Esophagus mucosa (tissue), 1 donor: Measurements from ENCODE around the gene OR2Y1. TPM values are rescaled to one million over a fixed set of nuclear protein-coding genes. Genes with fewer than 3 reads are reported as not detected.
"Not testable (repeated sequence)": the region's sequence is repeated elsewhere in the genome, so short reads cannot be mapped to it uniquely, and the experiment has no call there.

Source experiments
- ATAC-seq: fragments of 200-7000 bp; cut with Tn5 transposase; one replicate; pipeline ENCODE4 v1.9.1; 2020
- total RNA-seq: library from RNA; stranded (reverse); gene quantifications from one replicate; pipeline ENCODE4 v1.2.4, GENCODE V29; 2023
- donor health status: DM: yes; HTN: yes; CAD: no.

The OR2Y1 gene
- total RNA-seq, 1 donor from 2014 or later = not detected

DNA sequence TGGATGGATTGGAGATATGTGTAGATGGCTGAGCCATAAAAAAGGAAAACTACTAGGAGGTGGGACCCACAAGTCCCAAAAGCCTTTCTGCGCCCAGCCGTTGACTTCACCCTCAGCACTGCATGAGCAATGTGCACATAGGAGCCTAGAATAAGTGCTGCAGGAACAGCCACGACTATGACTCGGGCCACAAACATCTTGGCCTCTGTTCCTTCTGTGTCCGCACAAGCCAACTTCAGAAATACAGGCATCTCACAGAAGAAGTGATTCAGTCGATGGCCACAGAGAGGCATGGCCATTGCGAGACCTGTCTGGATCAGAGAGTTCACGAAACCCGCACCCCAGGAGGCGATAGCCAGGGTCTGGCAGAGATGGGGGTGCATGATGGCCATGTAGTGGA is 587 bp downstream of the OR2Y1 start:
- ATAC-seq = no peak

GRCh38 chr5:180736536-180736935 is 3.3 kb downstream of the OR2Y1 start:
- no peak for ATAC-seq

DNA sequence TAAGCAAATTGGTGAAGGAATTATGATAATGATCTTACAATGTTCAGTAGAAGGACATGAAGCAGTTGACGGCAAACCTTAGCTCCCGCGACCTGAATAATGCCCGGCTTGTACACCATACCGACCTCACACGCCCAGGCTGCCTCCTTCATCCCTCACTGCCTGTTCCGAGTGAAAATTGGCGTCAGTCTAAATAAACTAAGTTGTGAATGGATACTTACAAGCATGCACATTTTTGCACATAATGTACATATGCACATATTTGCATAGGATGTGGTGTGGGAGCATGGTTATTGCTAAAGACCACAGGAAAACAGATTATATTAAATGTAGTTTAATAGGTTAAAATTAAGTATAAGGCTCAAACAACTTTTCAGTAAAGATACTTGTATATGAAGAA is 14.9 kb downstream of the OR2Y1 start:
- ATAC-seq = no peak

GRCh38 chr5:180723936-180724335 is 15.9 kb downstream of the OR2Y1 start:
- ATAC-seq = no peak

GRCh38 chr5:180720486-180720885 is 19.4 kb downstream of the OR2Y1 start:
- no peak for ATAC-seq

- ATAC-seq = no peak
Measured at GRCh38 chr5:180719781-180720180, 20.1 kb downstream of the OR2Y1 start.

GRCh38 chr5:180718810-180719453 is 20.9 kb downstream of the OR2Y1 start:
- ATAC-seq = no peak

GRCh38 chr5:180717989-180718388 is 21.9 kb downstream of the OR2Y1 start:
- no peak for ATAC-seq

DNA sequence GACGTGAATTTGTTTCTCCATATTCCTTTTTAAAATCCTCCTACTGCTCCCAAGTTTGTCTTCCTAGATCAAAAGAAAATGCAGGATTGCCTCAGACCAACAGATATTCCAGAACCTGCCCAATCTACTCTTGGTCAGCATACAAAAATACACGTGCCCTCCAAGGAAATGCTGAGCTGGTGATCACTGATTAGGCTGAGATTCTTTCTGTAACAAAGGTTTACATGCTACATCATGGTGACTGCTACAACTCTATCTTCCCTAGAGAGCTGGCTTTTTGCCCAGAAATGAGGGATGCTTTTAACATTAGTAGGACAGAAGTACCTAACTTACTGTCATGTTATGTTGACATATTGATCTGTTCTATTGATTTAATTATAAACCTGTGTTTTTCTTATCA is 35.5 kb downstream of the OR2Y1 start:
- ATAC-seq = no peak

DNA sequence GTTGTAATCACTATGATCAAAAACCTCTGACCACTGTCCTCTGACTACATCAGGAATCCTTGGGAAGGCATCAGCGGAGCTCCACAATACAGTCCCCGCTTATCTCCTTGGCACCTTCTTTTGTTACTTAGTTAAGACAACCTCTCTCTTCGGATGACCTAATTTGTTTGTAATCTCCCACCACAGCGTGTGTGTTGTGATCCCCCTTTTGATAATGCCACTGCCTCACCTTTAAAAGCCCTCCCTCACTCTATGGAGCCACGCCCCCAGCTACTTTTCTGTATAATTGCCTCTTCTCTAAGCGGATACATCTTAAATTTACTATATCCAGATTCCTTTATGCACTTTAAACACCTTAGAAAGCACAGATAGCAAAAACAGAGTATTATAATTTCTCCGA is 35.9 kb downstream of the OR2Y1 start:
- no peak for ATAC-seq

GRCh38 chr5:180703371-180703770 is 36.5 kb downstream of the OR2Y1 start:
- ATAC-seq = not testable (repeated sequence)

DNA sequence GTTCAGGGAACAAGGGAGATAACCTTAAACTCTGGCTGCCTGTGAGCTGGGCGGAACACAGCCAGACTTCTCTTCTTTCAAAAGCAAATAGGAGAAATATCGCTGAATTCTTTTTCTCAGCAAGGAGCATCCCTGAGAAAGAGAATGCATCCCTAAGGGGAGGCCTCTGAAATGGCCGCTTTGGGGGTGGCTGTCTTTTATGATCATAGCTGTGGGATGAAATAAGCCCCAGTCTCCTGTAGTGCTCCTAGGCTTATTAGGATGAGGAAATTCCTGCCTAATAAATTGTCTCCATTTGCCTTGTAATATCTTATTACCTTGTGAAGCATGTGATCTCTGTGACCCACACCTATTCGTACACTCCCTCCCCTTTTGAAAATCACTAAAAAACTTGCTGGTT is 39.4 kb downstream of the OR2Y1 start:
- not testable (repeated sequence) for ATAC-seq

- no peak for ATAC-seq
Measured at GRCh38 chr5:180699042-180699441, 40.8 kb downstream of the OR2Y1 start.

DNA sequence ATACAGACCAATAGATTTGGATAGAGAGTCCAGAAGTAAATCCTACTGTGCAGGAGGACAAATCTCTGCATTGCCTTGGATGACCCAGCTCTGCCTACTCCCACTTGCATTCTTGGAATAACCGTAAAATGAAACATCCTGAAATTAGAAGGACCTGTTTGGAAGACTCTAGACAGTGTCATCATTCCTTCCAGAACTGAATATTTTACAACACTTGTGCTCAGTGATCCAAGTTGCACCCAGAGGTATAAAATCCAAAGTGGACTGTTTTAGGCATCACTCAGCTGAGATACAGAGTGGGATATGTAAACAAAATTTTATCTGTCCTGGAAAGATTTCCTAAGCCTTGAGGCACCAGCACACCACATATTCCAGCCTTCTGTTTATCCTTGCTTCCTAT is 43.7 kb downstream of the OR2Y1 start:
- ATAC-seq = no peak

DNA sequence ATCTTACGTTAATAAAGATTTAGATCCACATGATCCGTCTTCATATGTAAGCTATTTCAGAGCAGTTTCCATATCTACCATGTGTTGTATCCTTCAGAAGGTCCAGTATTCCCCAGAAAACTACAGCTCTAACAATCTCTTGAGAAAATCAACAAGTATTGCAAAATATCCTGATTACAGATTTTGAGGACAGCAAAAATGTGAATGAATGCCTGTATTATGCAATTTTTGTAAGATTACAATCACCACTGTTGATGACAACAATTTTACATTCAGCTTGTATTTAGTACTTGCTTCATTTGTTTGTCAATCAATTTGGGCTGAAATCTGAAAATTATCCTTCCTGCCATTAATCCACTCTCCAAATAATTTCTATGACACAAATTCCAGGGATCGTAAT is 47.4 kb downstream of the OR2Y1 start:
- no peak for ATAC-seq

DNA sequence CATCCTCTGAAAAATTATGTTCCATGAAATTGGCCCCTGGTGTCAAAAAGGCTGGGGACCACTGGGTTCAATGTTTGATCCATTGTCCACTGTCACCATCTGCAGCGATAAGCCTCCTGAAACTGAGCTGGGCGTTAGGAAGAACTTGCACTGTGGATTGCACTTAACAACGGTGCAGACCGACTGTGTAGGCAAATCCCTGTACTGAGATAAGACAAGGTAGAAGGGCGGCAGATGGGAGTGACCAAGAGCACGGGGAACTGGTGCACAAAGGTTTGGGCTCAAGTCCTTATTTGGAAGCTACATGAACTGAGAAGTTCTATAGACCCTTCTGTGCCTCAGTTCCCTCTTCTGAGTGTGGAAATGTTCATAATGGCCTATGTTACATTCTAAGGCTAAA is 48.8 kb downstream of the OR2Y1 start:
- no peak for ATAC-seq

DNA sequence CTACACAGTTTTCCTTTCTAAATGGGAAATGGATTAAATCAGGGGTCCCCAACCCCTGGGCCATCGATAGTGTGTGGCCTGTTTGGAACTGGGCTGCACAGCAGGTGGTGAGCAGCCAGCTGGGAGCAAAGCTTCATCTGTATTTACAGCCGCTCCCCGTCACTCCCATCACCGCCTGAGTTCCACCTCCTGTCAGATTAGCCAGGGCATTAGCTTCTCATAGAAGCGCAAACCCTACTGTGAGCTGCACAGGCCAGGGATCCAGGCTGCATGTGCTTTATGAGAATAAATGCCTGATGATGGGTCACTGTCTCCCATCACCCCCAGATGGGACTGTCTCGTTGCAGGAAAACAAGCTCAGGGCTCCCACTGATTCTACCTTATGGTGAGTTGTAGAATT is 49.3 kb downstream of the OR2Y1 start:
- no peak for ATAC-seq

DNA sequence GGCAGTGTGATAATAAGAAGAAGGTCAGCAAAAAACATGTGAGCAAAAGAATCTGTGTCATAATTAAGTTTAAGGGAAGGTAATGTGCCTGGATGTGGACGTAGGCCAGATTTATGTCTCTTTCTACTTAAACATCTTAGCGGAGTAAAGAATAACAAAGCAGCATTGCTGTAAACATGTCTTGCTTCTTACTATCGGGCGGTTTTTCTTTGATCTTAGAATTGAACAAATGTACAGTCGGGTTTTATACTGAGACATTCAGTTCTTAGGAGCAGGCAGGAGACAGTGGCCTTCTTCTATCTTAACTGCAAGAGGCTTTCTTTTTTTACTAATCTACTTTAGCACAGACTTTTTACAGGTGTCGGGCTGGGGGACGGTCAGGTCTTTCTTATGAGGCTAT is 50.1 kb downstream of the OR2Y1 start:
- no peak for ATAC-seq

Other genes starting within 250 kb of the OR2Y1 start
- gene CNOT6, start 245.7 kb downstream of the OR2Y1 start, total RNA-seq = 22.1 TPM
- 26.6 TPM for gene SCGB3A1, start 148.6 kb downstream of the OR2Y1 start, total RNA-seq
- gene FLT4, start 90.5 kb downstream of the OR2Y1 start, total RNA-seq = 1.9 TPM
- gene MGAT1, start 62.7 kb upstream of the OR2Y1 start, total RNA-seq = 64.6 TPM
- gene ZFP62, start 121.2 kb upstream of the OR2Y1 start, total RNA-seq = 12.9 TPM
- gene BTNL8, start 159.1 kb upstream of the OR2Y1 start, total RNA-seq = not detected
- gene BTNL3, start 248.8 kb upstream of the OR2Y1 start, total RNA-seq = not detected